Hippocampal formation (tissue), 2 donors: Measurements from ENCODE around the gene VSIG10L2.
A peak's percentile ranks its signal among the peaks of the same experiment; 100 is the strongest.
"Not testable (repeated sequence)": the region's sequence is repeated elsewhere in the genome, so short reads cannot be mapped to it uniquely, and the experiment has no call there.

Source experiments
- DNase-seq, 2 donors: peaks; one replicate each; lab custom pipeline; 2025; lab: John Stamatoyannopoulos, UW

Gene VSIG10L2

GRCh38 chr11:125967515-125967914 lies 21.7 kb downstream of the VSIG10L2 start:
- no peak for DNase-seq

GRCh38 chr11:125968354-125968753 lies 22.5 kb downstream of the VSIG10L2 start:
- DNase-seq = no peak

GRCh38 chr11:125971618-125972017 lies 25.8 kb downstream of the VSIG10L2 start:
- DNase-seq = no peak

- DNase-seq = no peak
These were observed 28.4 kb downstream of the VSIG10L2 start for GRCh38 chr11:125974284-125974683.

- DNase-seq = no peak
These were observed 29.8 kb downstream of the VSIG10L2 start for GRCh38 chr11:125975634-125976033.

GRCh38 chr11:125976156-125976555 lies 30.3 kb downstream of the VSIG10L2 start:
- no peak for DNase-seq

- no peak for DNase-seq
These were observed 31.5 kb downstream of the VSIG10L2 start for GRCh38 chr11:125977333-125977732.

- no peak for DNase-seq
These were observed 32.4 kb downstream of the VSIG10L2 start for GRCh38 chr11:125978181-125978716.

- DNase-seq = no peak
These were observed 33.0 kb downstream of the VSIG10L2 start for GRCh38 chr11:125978778-125979407.

GRCh38 chr11:125979511-125979910 lies 33.7 kb downstream of the VSIG10L2 start:
- no peak for DNase-seq

GRCh38 chr11:125980436-125980835 lies 34.6 kb downstream of the VSIG10L2 start:
- no peak for DNase-seq

GRCh38 chr11:125982348-125982730 lies 36.5 kb downstream of the VSIG10L2 start:
- DNase-seq = no peak

- DNase-seq = not testable (repeated sequence)
These were observed 40.1 kb downstream of the VSIG10L2 start for GRCh38 chr11:125985956-125986355.

GRCh38 chr11:125987066-125987641 lies 41.3 kb downstream of the VSIG10L2 start:
- no peak for DNase-seq

- no peak for DNase-seq
These were observed 44.4 kb downstream of the VSIG10L2 start for GRCh38 chr11:125990244-125990643.

- no peak for DNase-seq
These were observed 47.0 kb downstream of the VSIG10L2 start for GRCh38 chr11:125992893-125993292.

- no peak for DNase-seq
These were observed 48.7 kb downstream of the VSIG10L2 start for GRCh38 chr11:125994509-125994908.

GRCh38 chr11:125995313-125995712 lies 49.5 kb downstream of the VSIG10L2 start:
- peak in 1 of 2 donors; percentile 2 for DNase-seq

GRCh38 chr11:125998267-125998666 lies 52.4 kb downstream of the VSIG10L2 start:
- DNase-seq = no peak

- no peak for DNase-seq
These were observed 53.5 kb downstream of the VSIG10L2 start for GRCh38 chr11:125999234-125999880.

GRCh38 chr11:126002181-126002580 lies 56.3 kb downstream of the VSIG10L2 start:
- no peak for DNase-seq
